HG02885 (cell line): ENCODE results near the gene ZNF710.

Experiments
- ATAC-seq: cut with Tn5 transposase; IDR thresholded peaks from one replicate; pipeline ENCODE4 v1.9.1; 2021; ENCODE audit warnings: mild to moderate bottlenecking; ENCODE audit not compliant: unreplicated experiment, poor library complexity

ZNF710 gene

GRCh38 chr15:90075420-90076289, 74.5 kb downstream of the ZNF710 start:
- ATAC-seq: no peak

DNA sequence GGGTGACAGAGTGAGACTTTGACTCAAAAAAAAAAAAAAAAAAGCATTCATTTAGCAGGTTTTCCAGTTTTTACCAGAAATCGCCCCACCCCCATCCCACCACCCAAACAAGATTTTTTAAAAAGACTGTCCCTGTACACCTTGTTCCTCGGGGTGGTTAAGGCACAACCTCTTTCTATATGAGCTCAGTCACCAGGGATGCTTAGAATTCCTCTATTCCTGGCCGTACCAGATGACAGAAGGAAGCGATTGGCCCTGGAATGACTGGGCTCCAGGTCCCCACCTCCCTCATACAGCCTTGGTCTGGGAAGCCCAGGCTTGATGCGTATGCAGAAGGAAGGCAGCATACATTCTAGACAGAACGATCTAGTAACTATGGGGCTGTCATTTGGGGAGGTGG, 75.6 kb downstream of the ZNF710 start:
- no peak for ATAC-seq

- no peak for ATAC-seq
These were observed 77.8 kb downstream of the ZNF710 start for GRCh38 chr15:90078965-90079364.

GRCh38 chr15:90079619-90080457, 78.7 kb downstream of the ZNF710 start:
- ATAC-seq: no peak

- no peak for ATAC-seq
These were observed 79.3 kb downstream of the ZNF710 start for GRCh38 chr15:90080458-90080755.

DNA sequence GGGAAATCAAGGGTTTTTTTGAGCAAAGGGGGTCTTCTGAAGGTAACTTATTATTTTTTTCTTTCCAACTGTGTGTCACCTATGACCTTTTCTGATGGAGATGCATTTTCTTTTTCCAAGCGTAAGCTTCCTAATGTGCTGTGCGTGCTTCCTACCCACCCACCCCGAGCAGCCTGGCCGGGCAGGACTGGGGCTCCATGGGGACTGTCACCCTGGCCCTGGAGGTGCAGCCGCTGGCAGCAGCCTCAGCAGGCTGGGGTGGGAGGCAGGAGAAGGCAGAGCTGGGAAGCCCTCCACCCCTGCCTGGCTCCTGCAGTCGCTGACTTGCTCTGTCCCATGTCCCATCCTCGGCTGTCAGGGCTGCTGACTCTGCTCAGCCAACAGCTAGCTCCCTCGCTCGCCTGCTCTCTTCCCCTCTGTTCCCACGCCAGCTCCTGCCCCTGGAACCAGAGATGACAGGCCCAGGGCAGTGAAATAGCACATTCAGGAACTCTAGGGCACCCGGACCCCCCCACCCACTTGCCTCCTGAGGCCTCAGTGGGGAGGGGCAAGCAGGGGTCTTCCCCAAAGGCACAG, 79.8 kb downstream of the ZNF710 start:
- no peak for ATAC-seq

DNA sequence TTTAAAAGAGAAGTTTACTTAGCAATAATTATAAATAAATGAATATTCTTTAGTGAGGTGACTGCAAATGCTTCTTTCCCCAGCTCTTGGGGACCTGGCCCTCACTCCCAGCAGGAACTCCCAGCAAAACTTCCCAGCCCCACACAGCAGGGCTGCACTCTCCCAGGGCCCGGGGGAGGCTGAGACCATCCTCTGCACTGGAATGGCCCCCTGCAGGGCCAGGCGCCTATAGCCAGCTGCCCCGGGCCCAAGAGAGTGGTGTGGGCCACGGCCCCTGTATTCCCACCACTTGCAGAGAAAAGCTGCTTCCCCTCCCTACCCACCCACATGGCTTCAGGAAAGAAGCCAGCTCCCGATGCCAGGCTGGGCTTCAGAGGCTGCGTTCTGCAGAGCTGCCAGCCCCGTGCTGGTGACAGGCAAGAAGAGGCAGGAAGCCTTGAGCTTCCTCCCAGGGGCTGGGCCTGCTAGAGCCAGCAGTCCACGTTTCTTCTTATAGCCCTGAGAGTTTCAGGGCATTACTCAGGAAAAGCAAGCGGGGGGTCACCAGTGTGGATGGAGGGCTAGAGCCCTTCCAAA, 81.1 kb downstream of the ZNF710 start:
- no peak for ATAC-seq

GRCh38 chr15:90083419-90083818, 82.3 kb downstream of the ZNF710 start:
- ATAC-seq: no peak

- ATAC-seq: no peak
These were observed 83.0 kb downstream of the ZNF710 start for GRCh38 chr15:90083954-90084607.

DNA sequence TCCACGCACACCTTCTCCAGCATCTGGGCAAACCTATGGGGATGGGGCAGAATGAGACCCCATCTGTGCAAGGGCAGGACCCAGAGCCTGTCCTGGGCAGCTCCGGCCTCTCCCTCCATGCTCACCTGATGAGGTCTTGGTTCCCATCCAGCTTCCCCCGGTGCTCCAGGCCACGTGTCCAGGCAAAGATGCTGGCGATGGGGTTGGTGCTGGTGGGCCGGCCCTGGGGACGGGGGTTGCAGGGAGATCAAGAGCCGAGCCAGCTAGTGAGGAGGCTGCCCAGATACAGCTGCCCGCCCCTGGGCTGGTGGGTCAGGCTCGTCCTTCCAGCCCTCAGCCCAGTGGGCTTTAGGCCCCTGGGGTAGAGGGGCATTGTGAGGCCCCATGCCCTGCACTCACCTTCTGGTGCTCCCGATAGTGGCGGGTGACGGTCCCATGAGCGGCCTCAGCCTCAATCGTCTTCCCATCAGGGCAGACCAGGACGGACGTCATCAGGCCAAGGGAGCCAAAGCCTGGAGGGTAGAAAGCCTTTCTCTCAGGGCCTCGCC, 83.8 kb downstream of the ZNF710 start:
- ATAC-seq: no peak

DNA sequence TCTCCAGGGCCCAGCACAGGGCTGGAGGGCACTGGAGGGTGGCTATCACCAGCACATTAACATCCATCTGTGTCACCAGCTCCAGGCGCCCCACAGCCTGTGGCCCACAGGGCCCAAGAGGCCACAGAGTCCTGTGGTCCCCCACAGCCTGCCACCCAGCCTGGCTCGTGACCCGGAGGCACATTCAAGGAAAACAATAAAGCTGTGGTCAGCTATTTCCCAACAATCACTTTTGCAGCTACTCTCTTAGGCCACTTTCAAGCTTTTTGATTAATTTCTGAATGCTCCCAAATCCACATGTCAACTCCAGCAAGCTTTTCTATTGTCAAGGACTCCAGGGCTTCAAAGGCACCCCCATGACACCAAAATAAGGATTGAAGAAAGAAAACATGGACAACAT, 84.4 kb downstream of the ZNF710 start:
- no peak for ATAC-seq

DNA sequence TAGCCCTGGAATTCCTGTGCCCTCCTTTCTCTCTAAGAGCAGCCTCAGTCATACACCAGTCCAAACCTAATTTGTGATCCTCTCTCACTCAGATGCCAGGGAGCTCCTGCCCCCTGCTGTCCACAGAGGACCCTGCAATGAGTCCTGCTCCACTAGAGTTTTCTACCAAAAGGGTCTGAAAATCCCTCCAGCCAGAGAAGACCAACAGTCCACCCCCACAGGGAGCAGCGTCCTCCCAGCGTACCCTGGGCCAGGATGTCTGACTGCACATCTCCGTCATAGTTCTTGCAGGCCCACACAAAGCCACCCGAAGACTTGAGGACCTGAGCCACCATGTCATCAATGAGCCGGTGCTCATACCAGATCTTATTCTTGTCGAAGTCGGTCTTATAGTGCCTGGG, 85.7 kb downstream of the ZNF710 start:
- ATAC-seq: peak; percentile 53

GRCh38 chr15:90087454-90088154, 86.5 kb downstream of the ZNF710 start:
- no peak for ATAC-seq

DNA sequence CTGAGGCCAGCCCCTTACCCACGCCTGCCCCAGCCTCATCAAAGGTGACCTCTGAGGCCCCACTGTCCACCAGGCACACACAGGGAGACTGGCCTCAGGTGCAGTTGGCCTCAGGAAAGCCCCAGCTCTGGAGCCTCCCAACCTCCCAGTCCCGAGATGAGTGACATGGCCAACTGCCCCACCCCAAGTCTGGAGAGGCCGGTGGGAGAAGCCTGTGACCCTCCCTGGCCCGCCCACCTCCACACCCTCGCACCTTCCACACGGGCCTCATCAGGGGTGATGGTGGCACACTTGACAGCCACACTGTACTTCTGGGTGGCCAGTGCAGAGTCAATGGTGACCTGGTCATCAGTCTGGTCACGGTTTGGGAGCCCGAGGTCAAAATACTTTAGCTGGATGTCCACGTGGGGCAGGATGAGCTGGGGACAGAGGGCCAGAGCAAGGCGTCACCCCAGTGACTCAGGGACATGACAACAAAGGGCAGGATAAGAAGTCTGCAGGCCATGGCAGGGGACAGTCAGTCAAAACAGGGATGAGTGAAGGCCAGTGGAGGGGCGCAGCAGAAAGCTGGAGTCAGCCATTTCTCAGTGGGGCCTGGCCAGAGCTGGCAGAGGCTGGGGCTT, 89.2 kb downstream of the ZNF710 start:
- ATAC-seq: no peak

DNA sequence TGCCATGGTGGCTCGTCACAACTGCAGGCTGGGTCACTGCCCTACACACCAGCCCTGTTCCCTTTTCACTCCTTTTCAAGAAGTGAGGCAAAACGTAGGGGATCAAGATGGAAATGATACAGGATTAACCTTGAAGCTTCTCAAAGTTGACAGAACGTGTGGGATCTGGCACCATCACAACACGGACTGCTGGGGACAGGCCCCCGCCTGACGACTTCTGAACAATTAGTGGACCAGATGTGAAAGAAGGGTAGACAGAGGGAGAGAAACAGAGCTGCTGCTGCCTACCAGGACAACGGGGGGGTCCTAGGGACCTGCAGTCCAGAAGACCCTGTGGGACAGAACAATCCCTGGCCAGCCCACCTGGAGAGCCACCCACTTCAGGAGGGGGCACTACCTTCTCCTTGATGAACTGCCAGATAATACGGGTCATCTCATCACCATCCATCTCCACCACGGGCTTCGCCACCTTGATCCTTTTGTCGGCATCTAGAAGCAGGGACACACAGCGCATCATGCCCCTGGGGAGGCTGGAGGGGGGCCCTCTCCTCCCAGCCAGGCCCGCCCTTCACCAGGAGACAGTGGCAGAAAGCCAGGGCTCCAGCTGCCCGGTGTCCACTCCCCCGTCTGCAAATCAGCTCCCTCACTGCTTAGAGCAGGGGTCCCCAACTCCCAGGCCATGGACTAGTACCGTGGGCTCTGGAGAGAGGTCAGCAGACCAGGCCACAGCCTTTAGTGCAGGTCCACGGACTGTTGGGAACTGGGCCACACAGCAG, 90.2 kb downstream of the ZNF710 start:
- no peak for ATAC-seq

GRCh38 chr15:90095521-90095959, 94.4 kb downstream of the ZNF710 start:
- ATAC-seq: no peak

DNA sequence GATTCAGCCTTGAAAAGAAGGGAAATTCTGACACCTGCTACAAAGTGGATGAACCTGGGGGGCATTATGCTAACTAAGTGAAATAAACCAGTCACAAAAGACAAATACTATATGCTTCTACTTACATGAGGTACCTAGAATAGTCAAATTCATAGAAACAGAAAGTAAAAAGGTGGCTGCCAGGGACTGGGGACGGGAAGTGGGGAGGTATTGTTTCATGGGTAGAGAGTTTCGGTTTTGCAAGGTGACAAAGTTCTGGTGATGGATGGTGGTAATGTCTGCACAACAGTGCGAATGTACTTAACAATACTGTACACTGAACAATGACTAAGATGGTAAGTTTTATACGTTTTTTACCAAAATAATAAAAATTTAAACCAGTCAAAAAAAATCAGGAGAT, 96.4 kb downstream of the ZNF710 start:
- ATAC-seq: peak; percentile 58
